Stromal cell of bone marrow (primary cell): ENCODE measurements around the gene DIRAS1.
"Not testable (repeated sequence)": the region's sequence is repeated elsewhere in the genome, so short reads cannot be mapped to it uniquely, and the experiment has no call there.

Experiments used
- DNase-seq: peaks from one replicate; pipeline ENCODE4 v3.0.0-alpha.2; 2012; ENCODE audit warnings: low read depth

Gene DIRAS1

GRCh38 chr19:2726904-2727639 lies 5.9 kb upstream of the DIRAS1 start:
- no peak for DNase-seq

GRCh38 chr19:2726160-2726855 lies 5.1 kb upstream of the DIRAS1 start:
- DNase-seq, result no peak

- no peak for DNase-seq
Measured at GRCh38 chr19:2724148-2724557, 3.0 kb upstream of the DIRAS1 start.

GRCh38 chr19:2723747-2724146 lies 2.6 kb upstream of the DIRAS1 start:
- no peak for DNase-seq

- no peak for DNase-seq
Measured at GRCh38 chr19:2723345-2723715, 2.2 kb upstream of the DIRAS1 start.

GRCh38 chr19:2722541-2723344 lies 1.6 kb upstream of the DIRAS1 start:
- peak; percentile 75 for DNase-seq

- no peak for DNase-seq
Measured at GRCh38 chr19:2721570-2722540, 683 bp upstream of the DIRAS1 start.

- DNase-seq, result peak; percentile 54
Measured at GRCh38 chr19:2719920-2720776, 1.0 kb downstream of the DIRAS1 start.

GRCh38 chr19:2719232-2719735 lies 1.9 kb downstream of the DIRAS1 start:
- no peak for DNase-seq

GRCh38 chr19:2717638-2718541 lies 3.3 kb downstream of the DIRAS1 start:
- DNase-seq, result no peak

- DNase-seq, result no peak
Measured at GRCh38 chr19:2716722-2717637, 4.2 kb downstream of the DIRAS1 start.

- DNase-seq, result no peak
Measured at GRCh38 chr19:2716275-2716650, 4.9 kb downstream of the DIRAS1 start.

GRCh38 chr19:2715470-2716274 lies 5.5 kb downstream of the DIRAS1 start:
- DNase-seq, result no peak

- DNase-seq, result no peak
Measured at GRCh38 chr19:2714531-2715269, 6.5 kb downstream of the DIRAS1 start.

- DNase-seq, result not testable (repeated sequence)
Measured at GRCh38 chr19:2714102-2714501, 7.1 kb downstream of the DIRAS1 start.

- not testable (repeated sequence) for DNase-seq
Measured at GRCh38 chr19:2713170-2713569, 8.0 kb downstream of the DIRAS1 start.

GRCh38 chr19:2711875-2712205 lies 9.3 kb downstream of the DIRAS1 start:
- no peak for DNase-seq
